HG02798 (cell line): Measurements from ENCODE around the gene IFNA14.
A peak's percentile ranks its signal among the peaks of the same experiment; 100 is the strongest.
"Not testable (repeated sequence)": the region's sequence is repeated elsewhere in the genome, so short reads cannot be mapped to it uniquely, and the experiment has no call there.

Experiments
- ATAC-seq: cut with Tn5 transposase; IDR thresholded peaks from one replicate; pipeline ENCODE4 v1.9.1; 2021; ENCODE audit warnings: mild to moderate bottlenecking; ENCODE audit not compliant: unreplicated experiment, poor library complexity

The IFNA14 gene

GRCh38 chr9:21239911-21240310, at the start of gene IFNA14:
Gene IFNA14 (minus strand): TSS chr9:21240005. CDS start chr9:21239935, 70 bp downstream.
- no peak for ATAC-seq

- no peak for ATAC-seq
Observed at GRCh38 chr9:21287280-21287679, 47.5 kb upstream of the IFNA14 start.

GRCh38 chr9:21286659-21287058, 46.9 kb upstream of the IFNA14 start:
- ATAC-seq: no peak

- ATAC-seq: no peak
Observed at GRCh38 chr9:21286099-21286498, 46.3 kb upstream of the IFNA14 start.

GRCh38 chr9:21281275-21281674, 41.5 kb upstream of the IFNA14 start:
- no peak for ATAC-seq

- peak; percentile 6 for ATAC-seq
Observed at GRCh38 chr9:21268347-21268657, 28.5 kb upstream of the IFNA14 start.

- ATAC-seq: peak; percentile 73
Observed at GRCh38 chr9:21267485-21268346, 27.9 kb upstream of the IFNA14 start.

GRCh38 chr9:21266733-21267484, 27.1 kb upstream of the IFNA14 start:
- ATAC-seq: no peak

GRCh38 chr9:21265421-21266189, 25.8 kb upstream of the IFNA14 start:
- no peak for ATAC-seq

GRCh38 chr9:21255538-21256212, 15.9 kb upstream of the IFNA14 start:
- ATAC-seq: peak; percentile 36

- peak; percentile 75 for ATAC-seq
Observed at GRCh38 chr9:21252721-21253547, 13.1 kb upstream of the IFNA14 start.

- no peak for ATAC-seq
Observed at GRCh38 chr9:21251638-21252037, 11.8 kb upstream of the IFNA14 start.

- no peak for ATAC-seq
Observed at GRCh38 chr9:21251190-21251589, 11.4 kb upstream of the IFNA14 start.

GRCh38 chr9:21244836-21245235, 5.0 kb upstream of the IFNA14 start:
- no peak for ATAC-seq

- not testable (repeated sequence) for ATAC-seq
Observed at GRCh38 chr9:21236360-21236714, 3.5 kb downstream of the IFNA14 start.

GRCh38 chr9:21235468-21236359, 4.1 kb downstream of the IFNA14 start:
- ATAC-seq: peak; percentile 85

- ATAC-seq: no peak
Observed at GRCh38 chr9:21234153-21234687, 5.6 kb downstream of the IFNA14 start.

- no peak for ATAC-seq
Observed at GRCh38 chr9:21233258-21233657, 6.5 kb downstream of the IFNA14 start.
